ENCODE data around the gene LYZL2.
"Not testable (repeated sequence)": the region's sequence is repeated elsewhere in the genome, so short reads cannot be mapped to it uniquely, and the experiment has no call there.

LYZL2 gene

GRCh38 chr10:30619966-30620365, 9.6 kb downstream of the LYZL2 start:
- no peak overlapping the region for H3K4me3 ChIP-seq (replicated peaks; ENCODE audit: insufficient read depth, low read length)
- no peak for DNase-seq (ENCODE audit: low read depth in 1 of 2, low spot score in 1 of 2)
- no peak overlapping the region for H3K27ac ChIP-seq (replicated peaks)
- no peak for TF ChIP-seq CTCF (IDR thresholded peaks at IDR 0.05; ENCODE audit: insufficient read depth, low read length)
- H3K27me3 ChIP-seq (ENCODE audit: insufficient read depth, poor library complexity, severe bottlenecking): peaks cover 3% of the 10 kb centered on the region

GRCh38 chr10:30617070-30617469, 12.5 kb downstream of the LYZL2 start:
- no peak overlapping the region for H3K27ac ChIP-seq (replicated peaks)
- H3K4me3 ChIP-seq (replicated peaks; ENCODE audit: insufficient read depth, low read length): no peak overlapping the region
- no peak for DNase-seq (ENCODE audit: low read depth in 1 of 2, low spot score in 1 of 2)
- H3K27me3 ChIP-seq (ENCODE audit: insufficient read depth, poor library complexity, severe bottlenecking): peaks cover 3% of the 10 kb centered on the region
- no peak for TF ChIP-seq POLR2AphosphoS5 (IDR thresholded peaks at IDR 0.05; ENCODE audit: low read depth)
- TF ChIP-seq SPI1 (IDR thresholded peaks at IDR 0.05; ENCODE audit: borderline replicate concordance, low read depth): no peak
- no peak for TF ChIP-seq CTCF (IDR thresholded peaks at IDR 0.05; ENCODE audit: insufficient read depth, low read length)
- TF ChIP-seq GABPA (IDR thresholded peaks at IDR 0.05; ENCODE audit: low read depth): no peak
- TF ChIP-seq REST (IDR thresholded peaks at IDR 0.05; ENCODE audit: insufficient replicate concordance, low read depth): no peak

GRCh38 chr10:30611041-30611440, 18.5 kb downstream of the LYZL2 start:
- not testable (repeated sequence) for DNase-seq (ENCODE audit: low read depth in 1 of 2, low spot score in 1 of 2); H3K4me3 ChIP-seq (replicated peaks; ENCODE audit: insufficient read depth, low read length); H3K27ac ChIP-seq (replicated peaks); H3K27me3 ChIP-seq (ENCODE audit: insufficient read depth, poor library complexity, severe bottlenecking)

GRCh38 chr10:30607814-30608213, 21.7 kb downstream of the LYZL2 start:
- no peak overlapping the region for H3K27ac ChIP-seq (replicated peaks)
- no peak for DNase-seq (ENCODE audit: low read depth in 1 of 2, low spot score in 1 of 2)
- TF ChIP-seq SPI1 (IDR thresholded peaks at IDR 0.05; ENCODE audit: borderline replicate concordance, low read depth): no peak
- TF ChIP-seq REST (IDR thresholded peaks at IDR 0.05; ENCODE audit: insufficient replicate concordance, low read depth): no peak
- no peak for TF ChIP-seq POLR2AphosphoS5 (IDR thresholded peaks at IDR 0.05; ENCODE audit: low read depth)
- no peak for TF ChIP-seq CTCF (IDR thresholded peaks at IDR 0.05; ENCODE audit: insufficient read depth, low read length)
- no peak for TF ChIP-seq GABPA (IDR thresholded peaks at IDR 0.05; ENCODE audit: low read depth)
- H3K4me3 ChIP-seq (replicated peaks; ENCODE audit: insufficient read depth, low read length): no peak overlapping the region
- H3K27me3 ChIP-seq (ENCODE audit: insufficient read depth, poor library complexity, severe bottlenecking): no peaks in the 10 kb centered on the region

All from HL-60 (cell line).